GM18868 (cell line): ENCODE results near the gene LUZP2.
"Not testable (repeated sequence)": the region's sequence is repeated elsewhere in the genome, so short reads cannot be mapped to it uniquely, and the experiment has no call there.

Experiments
- ATAC-seq: cut with Tn5 transposase; IDR thresholded peaks from one replicate; pipeline ENCODE4 v1.9.1; 2021; ENCODE audit warnings: mild to moderate bottlenecking, moderate library complexity; ENCODE audit not compliant: unreplicated experiment

Gene LUZP2

DNA sequence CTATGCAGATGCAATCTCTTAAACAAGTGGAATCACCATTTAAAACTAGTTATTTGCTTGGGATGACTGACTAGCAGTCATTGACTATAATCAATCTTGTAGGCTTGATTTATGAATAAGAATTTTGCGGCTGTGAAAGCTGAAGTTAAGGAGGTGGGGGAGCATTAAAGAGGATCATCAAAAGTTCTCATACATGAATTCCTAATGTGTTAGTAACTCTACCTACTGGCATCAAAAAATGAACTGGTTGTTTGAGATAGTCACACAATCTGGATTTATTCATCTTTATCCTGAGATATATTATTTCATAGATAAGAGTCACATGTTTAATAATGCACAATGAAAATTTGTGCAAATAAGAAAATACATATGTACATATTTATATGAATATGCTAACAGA lies 393.6 kb downstream of the LUZP2 start:
- ATAC-seq = no peak

DNA sequence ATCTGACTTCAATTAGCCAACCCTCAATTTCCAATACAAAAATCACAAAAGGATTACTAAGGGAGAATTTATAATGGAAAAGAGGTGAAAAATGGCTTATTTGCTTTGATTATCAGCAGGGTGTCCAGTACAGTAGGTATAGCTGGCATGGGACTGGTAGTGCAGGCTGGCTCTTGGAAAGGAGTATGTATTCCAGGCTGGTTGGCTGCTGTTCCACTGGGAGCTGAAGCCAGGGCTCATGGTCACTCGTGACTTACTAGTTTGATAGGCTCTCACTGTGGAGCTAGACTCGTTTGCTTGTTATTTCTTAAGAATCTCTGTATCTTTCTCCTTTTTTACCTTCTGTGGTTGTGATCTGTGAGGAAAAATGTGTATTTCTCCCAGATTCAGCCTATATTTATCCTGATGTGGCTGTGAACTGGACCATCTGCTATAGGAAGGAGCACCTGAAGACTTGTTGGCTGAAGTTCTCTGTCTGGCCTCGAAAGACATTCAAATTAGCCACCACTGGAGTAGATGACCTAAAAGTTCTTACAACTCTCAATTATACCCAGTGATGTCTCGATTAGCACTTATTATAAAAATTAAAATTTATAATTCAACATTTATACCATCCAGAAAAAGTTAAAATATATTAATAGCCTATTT lies 395.1 kb downstream of the LUZP2 start:
- not testable (repeated sequence) for ATAC-seq

DNA sequence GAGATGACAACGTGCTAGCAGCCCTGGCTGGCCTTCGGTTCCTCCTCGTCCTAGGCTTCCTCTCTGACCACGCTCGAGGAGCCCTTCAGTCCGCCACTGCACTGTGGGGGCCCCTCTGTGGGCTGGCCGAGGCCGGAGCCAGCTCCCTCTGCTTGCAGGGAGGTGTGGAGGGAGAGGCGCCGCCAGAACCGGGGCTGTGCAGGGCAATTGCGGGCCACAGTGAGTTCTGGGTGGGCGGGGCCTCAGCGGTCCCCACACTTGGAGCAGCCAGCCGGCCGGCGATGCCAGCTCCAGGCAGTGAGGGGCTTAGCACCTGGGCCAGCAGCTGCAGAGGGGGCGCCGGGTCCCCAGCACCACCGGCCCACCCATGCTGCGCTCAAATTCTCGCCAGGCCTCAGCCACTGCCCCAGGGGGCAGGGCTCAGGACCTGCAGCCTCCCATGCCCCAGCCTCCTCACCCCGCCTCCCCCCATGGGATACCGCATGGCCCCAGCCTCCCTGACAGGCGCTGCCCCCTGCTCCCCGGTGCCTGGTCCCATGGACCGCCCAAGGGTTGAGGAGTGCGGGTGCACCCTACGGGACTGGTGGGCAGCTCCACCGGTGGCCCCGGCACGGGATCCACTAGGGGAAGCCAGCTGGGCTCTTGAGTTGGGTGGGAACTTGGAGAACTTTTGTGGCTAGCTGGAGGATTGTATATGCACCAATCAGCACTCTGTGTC lies 399.4 kb downstream of the LUZP2 start:
- no peak for ATAC-seq

DNA sequence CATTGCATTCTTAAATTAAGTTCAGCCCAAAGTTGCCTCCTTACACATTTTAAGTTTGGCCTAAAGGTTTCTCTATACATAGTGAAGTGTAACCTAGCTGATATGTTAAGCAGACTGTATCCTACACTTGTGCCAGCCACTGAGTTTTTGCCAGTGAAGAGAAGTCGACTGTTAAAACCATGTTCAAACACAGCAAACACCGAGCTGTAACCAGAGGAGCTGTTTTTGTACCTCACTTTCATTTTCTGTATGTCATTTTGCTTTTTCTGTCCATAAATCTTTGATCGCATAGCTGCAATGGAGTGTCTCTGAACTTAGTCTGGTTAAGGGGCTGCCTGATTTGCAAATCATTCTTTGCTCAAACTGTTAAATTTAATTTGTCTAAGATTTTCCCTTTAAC lies 403.7 kb downstream of the LUZP2 start:
- ATAC-seq = peak; percentile 82

DNA sequence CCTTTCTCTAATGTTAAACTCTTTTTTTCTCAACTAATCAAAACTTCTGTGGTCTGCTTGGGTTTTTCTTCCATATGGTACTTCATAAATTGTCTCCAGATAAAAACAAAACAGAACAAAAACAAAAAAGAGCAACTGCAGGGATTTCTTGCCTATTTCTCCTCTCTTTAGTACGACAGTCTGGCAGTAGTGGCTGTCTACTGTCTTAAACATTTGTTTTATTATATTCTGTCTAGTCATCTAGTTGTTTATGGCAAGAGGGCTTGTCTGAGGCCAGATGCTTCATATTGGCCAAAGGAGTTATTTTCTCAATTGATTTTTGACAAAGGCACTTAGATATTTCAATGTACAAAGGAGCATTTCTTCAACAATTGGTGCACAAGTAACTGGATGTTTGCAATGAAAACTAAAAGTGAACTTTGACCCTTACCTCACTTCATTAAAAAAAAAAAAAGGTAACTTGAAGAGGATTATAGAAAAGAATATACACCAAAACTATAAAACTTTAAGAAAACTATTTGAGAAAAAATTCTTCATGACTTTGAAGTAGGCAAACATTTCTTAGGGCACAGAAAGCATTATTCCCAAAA lies 404.2 kb downstream of the LUZP2 start:
- peak; percentile 30 for ATAC-seq

DNA sequence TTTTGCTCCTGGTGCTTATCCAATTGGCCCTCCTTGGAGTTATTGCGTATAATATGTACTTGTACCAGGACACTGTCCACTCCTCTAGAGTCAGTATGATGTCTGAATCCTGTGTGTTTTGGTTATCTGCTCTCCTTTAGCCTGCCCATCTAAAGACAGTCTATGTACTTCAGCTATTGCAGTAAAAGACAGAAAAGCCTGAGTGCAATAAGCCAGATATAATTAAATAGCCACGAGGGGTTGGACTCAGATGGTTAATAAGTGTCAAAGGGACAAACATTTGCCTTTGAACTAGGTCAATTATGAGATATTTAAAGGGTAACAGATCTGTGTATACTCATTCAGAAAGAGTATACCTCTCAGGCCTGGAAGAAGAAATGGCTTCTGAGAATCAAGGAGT lies 406.7 kb downstream of the LUZP2 start:
- ATAC-seq = no peak

DNA sequence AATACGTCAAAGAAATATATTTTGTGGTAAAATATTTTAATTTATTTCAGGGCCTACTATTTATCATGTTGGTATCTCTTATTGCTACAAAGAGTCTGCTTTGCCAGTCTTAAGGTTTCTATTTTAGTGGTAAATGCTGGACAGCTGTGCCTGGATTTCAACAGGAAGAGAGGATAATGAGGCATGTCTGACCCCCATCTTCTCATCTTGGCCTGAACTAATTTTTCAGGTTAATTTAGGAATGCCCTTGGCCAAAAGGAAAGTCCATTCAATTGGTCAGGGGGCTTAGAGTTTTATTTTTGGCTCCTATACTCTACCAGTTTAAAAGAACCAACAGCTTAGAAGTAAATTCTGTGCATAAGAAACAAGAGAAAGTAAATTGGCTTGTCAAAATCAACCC lies 428.2 kb downstream of the LUZP2 start:
- no peak for ATAC-seq

DNA sequence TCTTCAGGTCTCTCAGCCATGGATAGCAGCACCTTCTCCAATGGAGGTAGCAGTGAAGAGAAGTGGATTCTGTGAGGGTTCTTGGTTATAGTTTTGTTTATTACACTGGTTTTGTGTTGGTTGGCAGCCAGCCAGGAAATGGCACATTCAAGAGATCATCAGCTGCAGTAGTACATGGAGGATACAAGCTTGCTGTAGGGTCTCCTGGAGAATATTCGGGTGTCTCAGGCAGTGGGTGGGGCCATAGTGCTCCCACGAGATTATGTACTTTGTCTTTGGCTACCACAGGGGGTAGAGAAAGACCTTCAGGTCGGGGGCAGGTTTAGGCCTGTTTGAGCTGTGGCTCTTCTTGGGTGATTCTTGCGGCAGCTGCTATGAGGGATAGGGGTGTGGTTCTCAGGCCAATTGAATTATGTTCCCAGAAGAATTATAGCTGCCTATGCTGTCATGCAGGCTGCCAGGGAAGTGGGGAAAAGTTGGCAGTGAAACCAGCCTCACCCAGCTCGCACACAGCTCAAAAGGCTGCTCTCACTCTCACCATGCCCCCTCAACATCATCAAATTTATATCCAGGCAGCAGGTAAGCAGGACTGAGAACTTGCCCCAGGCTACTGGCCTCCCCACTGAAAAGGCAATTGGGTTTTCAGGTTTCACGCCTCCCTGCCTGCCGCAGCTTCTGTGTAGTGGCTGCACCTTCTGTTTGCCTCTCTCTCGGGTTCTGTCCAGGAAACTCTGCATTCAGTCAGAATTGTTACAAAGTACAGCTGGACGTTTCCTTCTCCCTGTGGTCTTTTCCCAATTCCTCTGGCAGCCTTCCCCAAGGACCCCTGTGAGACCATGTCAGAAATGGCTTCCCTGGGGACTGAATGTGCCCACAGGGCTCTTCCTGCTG lies 435.5 kb downstream of the LUZP2 start:
- no peak for ATAC-seq

DNA sequence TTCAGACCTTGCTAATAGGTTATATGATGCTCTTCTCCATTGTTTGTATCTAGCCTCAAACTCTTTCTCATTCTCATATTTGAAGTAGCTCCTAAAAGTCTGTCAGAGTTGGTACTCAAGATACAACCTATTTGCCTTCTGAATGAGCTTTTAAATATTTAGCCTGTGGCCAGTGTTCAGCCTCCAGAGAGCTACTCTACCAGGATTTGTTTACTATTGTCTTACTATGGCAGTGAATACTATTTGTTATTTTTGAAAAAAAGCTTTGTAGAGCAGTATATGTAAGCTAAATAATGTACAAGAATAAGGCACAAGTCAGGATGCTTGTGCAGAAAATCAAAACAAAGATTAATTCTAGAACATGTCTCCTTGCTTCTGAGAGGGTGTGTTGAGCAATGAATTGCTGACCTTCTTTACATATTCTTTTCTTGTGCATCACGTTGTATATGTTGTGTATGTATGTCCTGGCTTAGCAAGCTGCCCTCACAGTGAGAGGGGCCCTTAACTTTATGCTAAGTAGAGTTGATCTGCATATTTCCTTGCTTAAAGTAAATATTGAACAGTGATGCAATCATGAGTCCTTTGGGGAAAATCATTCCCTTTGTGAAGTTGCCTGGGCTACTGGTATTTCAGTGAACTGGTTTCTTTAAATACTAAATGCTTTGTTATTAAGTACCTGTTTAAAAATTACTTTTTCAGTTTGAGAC lies 438.0 kb downstream of the LUZP2 start:
- ATAC-seq = no peak

DNA sequence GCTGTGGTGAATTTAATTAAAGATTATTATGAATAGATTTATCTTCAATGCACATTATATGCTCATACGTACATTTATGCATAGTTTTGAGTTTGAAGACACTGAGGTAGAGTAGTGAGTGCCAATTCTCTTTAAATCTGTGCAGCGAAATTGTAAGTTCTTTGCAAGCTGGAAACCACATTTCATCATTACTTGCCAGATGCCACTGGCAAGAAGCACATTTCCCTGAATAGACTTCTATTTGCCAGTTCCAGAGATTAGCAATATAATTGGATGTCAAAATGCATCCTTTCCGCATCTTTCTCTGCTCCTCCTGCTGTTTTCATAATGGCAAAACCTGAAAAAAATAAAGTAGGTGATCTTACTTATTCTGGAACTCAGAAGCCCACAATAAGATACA lies 448.0 kb downstream of the LUZP2 start:
- no peak for ATAC-seq

DNA sequence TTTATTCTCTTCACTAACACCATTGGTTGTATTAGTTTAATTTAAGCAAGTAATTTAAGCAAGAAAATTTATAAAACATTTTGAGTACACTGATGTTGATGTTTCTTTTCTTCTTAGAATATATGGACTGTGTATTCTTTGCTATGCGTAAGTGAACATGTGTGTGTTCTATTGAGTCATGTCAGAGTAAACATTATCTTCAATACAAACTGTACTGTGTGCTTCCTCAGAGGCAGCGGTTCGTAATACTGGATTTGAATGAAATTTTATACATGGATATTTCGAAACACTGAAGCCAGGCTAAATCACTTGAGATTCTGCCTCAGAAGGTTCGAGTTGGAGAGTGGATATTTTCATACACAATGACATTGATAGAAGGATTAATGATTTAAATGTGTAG lies 452.6 kb downstream of the LUZP2 start:
- no peak for ATAC-seq

DNA sequence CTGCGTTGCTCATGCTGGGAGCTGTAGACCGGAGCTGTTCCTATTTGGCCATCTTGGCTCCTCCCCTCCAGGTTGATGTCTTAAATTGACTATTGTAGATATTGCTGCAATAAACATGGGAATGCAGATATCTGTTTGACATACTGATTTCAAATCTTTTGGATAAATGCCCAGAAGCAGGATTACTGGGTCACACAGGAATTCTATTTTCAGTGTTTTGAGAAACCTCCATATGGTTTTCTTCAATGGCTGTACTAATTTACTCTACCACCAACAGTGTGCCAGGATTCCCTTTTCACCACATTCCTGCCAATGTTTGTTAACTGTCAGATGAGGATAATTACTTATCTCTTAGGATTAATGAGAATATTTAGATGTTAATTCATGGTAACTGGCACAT lies 467.0 kb downstream of the LUZP2 start:
- ATAC-seq = no peak

DNA sequence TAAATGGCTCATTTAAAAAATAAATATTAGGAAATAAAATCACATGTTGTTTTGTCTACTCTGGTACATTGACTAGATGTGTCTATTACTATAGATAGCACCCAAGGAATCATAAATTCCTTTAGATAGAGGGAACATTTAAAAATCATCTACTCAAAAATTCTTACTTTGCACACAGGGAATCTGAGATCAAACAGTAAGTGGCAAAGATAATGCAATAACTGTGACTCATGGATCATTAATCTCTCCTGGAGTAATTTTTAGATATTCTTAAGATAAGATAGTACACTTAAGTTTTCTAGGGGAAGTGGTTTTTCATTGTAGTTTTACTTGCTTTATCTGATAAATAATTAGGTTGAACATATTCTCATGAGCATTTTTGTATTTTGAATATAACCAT lies 468.9 kb downstream of the LUZP2 start:
- ATAC-seq = no peak

DNA sequence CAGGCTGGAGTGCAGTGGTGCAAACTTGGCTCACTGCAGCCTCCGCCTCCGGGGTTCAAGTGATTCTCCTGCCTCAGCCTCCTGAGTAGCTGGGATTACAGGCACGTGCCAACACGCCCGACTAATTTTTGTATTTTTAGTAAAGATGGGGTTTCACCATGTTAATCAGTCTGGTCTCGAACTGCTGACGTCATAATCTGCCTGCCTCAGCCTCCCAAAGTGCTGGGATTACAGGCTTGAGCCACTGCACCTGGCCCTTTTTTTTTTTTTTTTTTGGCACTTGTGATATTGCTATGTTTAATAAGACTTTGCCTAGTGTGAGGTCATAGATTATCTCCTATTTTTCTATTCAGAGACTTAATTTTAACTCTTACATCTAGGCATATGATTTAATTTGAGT lies 497.1 kb downstream of the LUZP2 start:
- not testable (repeated sequence) for ATAC-seq

DNA sequence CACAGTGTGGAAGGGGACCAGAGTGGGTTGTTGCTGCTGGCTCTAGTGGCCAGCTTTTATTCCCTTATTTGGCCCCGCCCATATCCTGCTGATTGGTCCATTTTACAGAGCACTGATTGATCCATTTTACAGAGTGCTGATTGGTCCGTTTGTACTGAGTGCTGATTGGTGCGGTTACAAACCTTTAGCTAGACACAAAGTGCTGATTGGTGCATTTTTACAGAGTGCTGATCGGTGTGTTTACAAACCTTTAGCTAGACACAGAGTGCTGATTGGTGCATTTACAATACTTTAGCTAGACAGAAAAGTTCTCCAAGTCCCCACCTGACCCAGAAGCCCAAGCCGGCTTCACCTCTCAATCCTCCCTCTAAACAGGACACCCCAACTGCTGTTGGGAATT lies 503.1 kb downstream of the LUZP2 start:
- ATAC-seq = not testable (repeated sequence)

DNA sequence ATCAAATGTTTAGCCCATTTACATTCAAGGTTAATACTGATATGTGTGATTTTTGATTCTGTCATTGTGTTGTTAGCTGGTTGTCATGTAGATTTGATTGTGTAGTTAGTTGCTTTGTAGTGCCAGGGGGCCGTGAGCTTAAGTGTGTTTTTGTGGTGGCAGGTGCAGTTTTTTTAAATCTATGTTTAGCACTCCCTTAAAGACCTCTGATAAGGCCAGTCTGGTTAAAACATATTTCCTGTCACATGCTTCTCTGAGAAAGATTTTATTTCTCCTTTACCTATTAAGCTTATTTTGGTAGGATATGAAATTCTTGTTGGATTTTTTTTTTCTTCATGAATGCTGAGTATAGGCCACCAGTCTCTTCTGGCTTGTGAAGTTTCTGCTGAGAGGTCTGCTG lies 540.6 kb downstream of the LUZP2 start:
- ATAC-seq = no peak

DNA sequence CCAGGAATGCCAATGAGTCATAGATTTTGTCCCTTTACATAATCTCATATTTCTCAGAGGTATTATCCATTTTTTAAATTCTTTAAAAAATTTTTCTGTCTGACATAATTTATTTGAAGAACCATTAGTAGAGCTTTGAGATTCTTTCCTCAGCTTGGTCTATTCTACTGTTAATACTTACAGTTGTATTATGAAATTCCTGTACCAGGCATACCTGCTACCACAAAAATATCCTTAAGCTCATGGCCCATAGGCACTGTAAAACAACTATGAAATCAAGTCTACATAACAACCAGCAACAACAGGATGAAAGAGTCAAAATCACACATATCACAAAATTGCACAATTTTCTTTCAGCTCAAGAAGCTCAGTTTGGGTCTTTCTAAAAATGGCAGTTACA lies 541.3 kb downstream of the LUZP2 start:
- no peak for ATAC-seq

DNA sequence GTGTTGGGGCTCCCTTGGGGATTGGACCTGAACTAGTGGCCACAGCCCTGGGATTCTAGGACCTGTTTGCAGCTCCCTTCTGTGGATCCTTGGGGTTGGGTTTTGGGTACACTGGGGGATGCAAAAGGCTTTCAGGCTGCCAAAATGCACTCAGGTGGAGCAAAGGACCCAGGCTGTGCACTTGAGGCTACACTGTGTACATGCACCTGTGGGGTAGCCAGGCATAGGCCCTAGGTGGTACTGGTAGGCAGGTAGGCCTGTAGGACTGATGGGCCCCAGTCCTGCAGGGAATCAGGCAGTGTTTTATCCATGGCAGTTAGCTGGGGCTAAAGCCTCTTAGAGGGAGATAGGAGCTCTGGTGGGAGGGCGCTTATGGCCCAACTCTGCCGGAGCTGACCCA lies 542.3 kb downstream of the LUZP2 start:
- no peak for ATAC-seq

DNA sequence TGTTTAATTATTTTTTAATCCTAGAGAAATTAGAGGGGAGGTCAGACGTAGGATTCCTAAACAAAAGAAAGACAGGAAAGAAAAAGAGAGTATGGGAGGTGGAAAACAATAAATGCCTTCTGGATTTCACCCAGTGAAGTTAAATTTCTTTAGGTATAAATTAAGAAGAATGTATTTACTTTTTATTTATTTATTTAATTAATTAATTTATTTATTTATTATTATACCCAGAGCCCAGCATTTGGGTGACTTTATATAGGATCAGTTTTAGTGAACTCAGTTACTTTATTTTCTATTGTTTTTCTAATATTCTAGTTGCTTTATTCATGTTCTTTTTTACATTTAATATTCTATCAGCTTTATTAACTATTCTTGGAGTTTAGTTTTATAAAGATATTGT lies 551.8 kb downstream of the LUZP2 start:
- ATAC-seq = no peak

DNA sequence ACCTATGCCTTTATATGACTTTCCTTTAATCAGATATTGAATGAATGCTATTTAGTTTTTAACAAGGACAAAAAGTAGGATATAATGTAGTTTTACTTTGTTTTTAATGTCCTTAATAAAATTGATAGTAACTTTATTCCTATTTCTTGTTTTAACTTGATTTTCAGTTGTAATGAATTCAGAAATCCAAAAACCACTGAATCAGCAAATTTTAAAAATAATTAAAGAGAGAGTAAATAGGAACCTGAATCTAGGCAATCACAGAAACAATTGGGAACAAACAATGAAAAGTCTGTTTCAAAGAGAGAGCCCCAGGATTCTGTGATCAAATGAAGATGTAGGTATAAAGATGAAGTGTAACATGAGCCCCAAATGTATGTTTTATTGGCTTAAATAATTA lies 556.0 kb downstream of the LUZP2 start:
- ATAC-seq = no peak

DNA sequence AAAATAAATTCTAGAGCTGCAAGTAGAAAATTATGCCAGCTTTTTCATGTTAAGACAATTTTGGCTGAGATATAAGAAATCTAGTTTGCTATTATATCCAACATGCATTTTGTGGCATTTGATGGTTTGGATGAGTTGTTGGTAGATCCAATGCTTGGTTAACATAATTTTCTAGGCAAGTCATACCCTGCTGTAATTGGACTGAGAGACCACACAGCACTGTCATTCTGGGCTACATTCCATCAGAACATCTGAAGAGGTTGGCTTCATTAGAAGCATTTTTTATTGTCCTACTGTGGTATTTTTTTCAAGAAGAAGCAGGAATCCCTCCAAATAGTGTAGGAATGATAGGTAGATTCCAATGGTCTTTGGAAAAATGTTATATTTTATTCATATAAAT lies 561.0 kb downstream of the LUZP2 start:
- ATAC-seq = no peak
